ENCODE measurements around the gene TM9SF1.

TM9SF1 gene

GRCh38 chr14:24195186-24196070 is at the start of gene TM9SF1:
Gene TM9SF1 (minus strand): TSS chr14:24195441. CDS start chr14:24195019, 422 bp downstream.
- DNase-seq (ENCODE audit: low read depth): peak; percentile 92
- peak within 1 kb of the TSS; percentile 96 for H3K4me3 ChIP-seq (ENCODE audit: low read depth, low read length)
- no peak for TF ChIP-seq CTCF (conservative IDR thresholded peaks at IDR 0.05; ENCODE audit: low read depth, low read length)

- no peak for TF ChIP-seq CTCF (conservative IDR thresholded peaks at IDR 0.05; ENCODE audit: low read depth, low read length)
- peak overlapping the region; percentile 87 for H3K4me3 ChIP-seq (ENCODE audit: low read depth, low read length)
- peak; percentile 25 for DNase-seq (ENCODE audit: low read depth)
Measured at GRCh38 chr14:24243336-24243836, 48.1 kb upstream of the TM9SF1 start.

- peak; percentile 94 for DNase-seq (ENCODE audit: low read depth)
- TF ChIP-seq CTCF (conservative IDR thresholded peaks at IDR 0.05; ENCODE audit: low read depth, low read length): peak; percentile 51
- peak overlapping the region; percentile 87 for H3K4me3 ChIP-seq (ENCODE audit: low read depth, low read length)
Measured at GRCh38 chr14:24241829-24242443, 46.7 kb upstream of the TM9SF1 start.

- no peak for DNase-seq (ENCODE audit: low read depth)
- H3K4me3 ChIP-seq (ENCODE audit: low read depth, low read length): no peak overlapping the region
- no peak for TF ChIP-seq CTCF (conservative IDR thresholded peaks at IDR 0.05; ENCODE audit: low read depth, low read length)
Measured at GRCh38 chr14:24240110-24240918, 45.1 kb upstream of the TM9SF1 start.

GRCh38 chr14:24238527-24239037 is 43.3 kb upstream of the TM9SF1 start:
- H3K4me3 ChIP-seq (ENCODE audit: low read depth, low read length): no peak overlapping the region
- no peak for TF ChIP-seq CTCF (conservative IDR thresholded peaks at IDR 0.05; ENCODE audit: low read depth, low read length)
- DNase-seq (ENCODE audit: low read depth): no peak

- TF ChIP-seq CTCF (conservative IDR thresholded peaks at IDR 0.05; ENCODE audit: low read depth, low read length): no peak
- no peak overlapping the region for H3K4me3 ChIP-seq (ENCODE audit: low read depth, low read length)
- no peak for DNase-seq (ENCODE audit: low read depth)
Measured at GRCh38 chr14:24238123-24238522, 42.9 kb upstream of the TM9SF1 start.
